Fibroblast of lung (primary cell): ENCODE measurements around the gene ITGB7.
A peak's percentile ranks its signal among the peaks of the same experiment; 100 is the strongest.

Source experiments
- EZH2 ChIP-seq: IDR thresholded peaks from 2 replicates; pipeline ENCODE4 v1.5.1; 2012; ENCODE audit warnings: low read length, control low read depth, mild to moderate bottlenecking; ENCODE audit errors: missing control alignments
- TF ChIP-seq, protein P1 (sequence below), 2 donors: IDR thresholded peaks in 1 of 2; conservative IDR thresholded peaks in 1 of 2; 1 replicate in 1 of 2; 2 replicates in 1 of 2; pipeline ENCODE4 v1.5.1; 2011 to 2012; ENCODE audit warnings: low read length in 2 of 2, control low read depth in 1 of 2, inconsistent platforms in 1 of 2, low read depth in 1 of 2, mild to moderate bottlenecking in 1 of 2

DNA sequence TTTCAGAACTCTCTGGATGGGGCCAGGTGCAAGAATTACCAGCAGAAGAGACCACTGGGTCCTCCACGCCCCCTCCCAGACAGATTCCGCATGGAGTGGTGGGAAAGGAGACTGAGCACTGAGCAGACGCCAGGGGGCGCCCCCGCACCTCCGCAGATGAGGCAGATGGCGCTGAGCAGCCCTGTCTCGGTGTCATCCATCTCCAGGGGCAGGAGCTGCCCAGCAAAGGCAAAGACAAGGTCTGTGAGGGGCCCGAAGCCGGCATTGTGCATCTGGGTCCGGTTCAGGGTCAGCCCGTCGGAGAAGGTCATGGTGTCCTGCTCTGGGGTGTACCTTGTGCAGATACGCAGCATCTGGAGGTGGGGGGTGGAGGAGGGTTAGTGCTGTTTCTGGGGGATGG, 6.3 kb upstream of the ITGB7 start:
- TF ChIP-seq, protein P1, sequence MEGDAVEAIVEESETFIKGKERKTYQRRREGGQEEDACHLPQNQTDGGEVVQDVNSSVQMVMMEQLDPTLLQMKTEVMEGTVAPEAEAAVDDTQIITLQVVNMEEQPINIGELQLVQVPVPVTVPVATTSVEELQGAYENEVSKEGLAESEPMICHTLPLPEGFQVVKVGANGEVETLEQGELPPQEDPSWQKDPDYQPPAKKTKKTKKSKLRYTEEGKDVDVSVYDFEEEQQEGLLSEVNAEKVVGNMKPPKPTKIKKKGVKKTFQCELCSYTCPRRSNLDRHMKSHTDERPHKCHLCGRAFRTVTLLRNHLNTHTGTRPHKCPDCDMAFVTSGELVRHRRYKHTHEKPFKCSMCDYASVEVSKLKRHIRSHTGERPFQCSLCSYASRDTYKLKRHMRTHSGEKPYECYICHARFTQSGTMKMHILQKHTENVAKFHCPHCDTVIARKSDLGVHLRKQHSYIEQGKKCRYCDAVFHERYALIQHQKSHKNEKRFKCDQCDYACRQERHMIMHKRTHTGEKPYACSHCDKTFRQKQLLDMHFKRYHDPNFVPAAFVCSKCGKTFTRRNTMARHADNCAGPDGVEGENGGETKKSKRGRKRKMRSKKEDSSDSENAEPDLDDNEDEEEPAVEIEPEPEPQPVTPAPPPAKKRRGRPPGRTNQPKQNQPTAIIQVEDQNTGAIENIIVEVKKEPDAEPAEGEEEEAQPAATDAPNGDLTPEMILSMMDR (conservative IDR thresholded peaks at IDR 0.05 in 1 of 2, IDR thresholded peaks at IDR 0.05 in 1 of 2; ENCODE audit: low read depth in 1 of 2, low read length in 2 of 2), result peak; percentile 82 to 88
- TF ChIP-seq EZH2, result no peak
